ENCODE measurements around the gene ABHD16A. TPM values are rescaled to one million over a fixed set of nuclear protein-coding genes. Genes with fewer than 3 reads are reported as not detected.
A peak's percentile ranks its signal among the peaks of the same experiment; 100 is the strongest.

ABHD16A gene
- total and polyA plus RNA-seq, 10 donors: 30.2 to 80.7 (median 64.2) TPM

GRCh38 chr6:31707701-31708100, 4.6 kb upstream of the ABHD16A start:
- WGBS, 5 donors: 74 to 88% (median 88%) methylated on average over 5 to 10 of the region's 10 CpGs
- no peak overlapping the region for H3K4me3 ChIP-seq
- no peaks in the 10 kb centered on the region for H3K9me3 ChIP-seq
- H3K36me3 ChIP-seq: no peaks in the 10 kb centered on the region
- no peak overlapping the region for H3K27ac ChIP-seq
- TF ChIP-seq POLR2A (IDR thresholded peaks at IDR 0.05): no peak
- no peak for TF ChIP-seq POLR2AphosphoS5 (IDR thresholded peaks at IDR 0.05)
- TF ChIP-seq CTCF (IDR thresholded peaks at IDR 0.05 in 8 of 11, conservative IDR thresholded peaks at IDR 0.05 in 3 of 11): no peak
- H3K4me1 ChIP-seq: peaks cover 0 to 30% (median 17%) of the 10 kb centered on the region in 6 donors
- intact Hi-C loops (cut with DNase I; ENCODE audit: low total_unique reads): no loop called here
- no peaks in the 10 kb centered on the region for H3K27me3 ChIP-seq (replicated peaks in 1 of 7)
- no peak for DNase-seq

- WGBS, 5 donors: 44 to 74% (median 64%) methylated on average over 3 of the region's 3 CpGs
- peaks cover 7 to 36% (median 24%) of the 10 kb centered on the region in 6 donors for H3K4me1 ChIP-seq
- DNase-seq: no peak
- H3K9me3 ChIP-seq: no peaks in the 10 kb centered on the region
- intact Hi-C loops (cut with DNase I; ENCODE audit: low total_unique reads): no loop called here
- TF ChIP-seq POLR2A (IDR thresholded peaks at IDR 0.05): no peak
- TF ChIP-seq CTCF (IDR thresholded peaks at IDR 0.05 in 8 of 11, conservative IDR thresholded peaks at IDR 0.05 in 3 of 11): no peak
- no peak for TF ChIP-seq POLR2AphosphoS5 (IDR thresholded peaks at IDR 0.05)
- H3K36me3 ChIP-seq: peaks cover 0 to 2% (median 0%) of the 10 kb centered on the region in 6 donors
- no peaks in the 10 kb centered on the region for H3K27me3 ChIP-seq (replicated peaks in 1 of 7)
- no peak within 1 kb of the TSS for H3K27ac ChIP-seq
- H3K4me3 ChIP-seq: no peak within 1 kb of the TSS
These were observed 3.5 kb upstream of the ABHD16A start, which contains the start of gene LY6G6F for GRCh38 chr6:31706599-31706998. Gene LY6G6F, plus strand, starts transcription at chr6:31706866. Its CDS starts 41 bp downstream, at chr6:31706907.

DNA sequence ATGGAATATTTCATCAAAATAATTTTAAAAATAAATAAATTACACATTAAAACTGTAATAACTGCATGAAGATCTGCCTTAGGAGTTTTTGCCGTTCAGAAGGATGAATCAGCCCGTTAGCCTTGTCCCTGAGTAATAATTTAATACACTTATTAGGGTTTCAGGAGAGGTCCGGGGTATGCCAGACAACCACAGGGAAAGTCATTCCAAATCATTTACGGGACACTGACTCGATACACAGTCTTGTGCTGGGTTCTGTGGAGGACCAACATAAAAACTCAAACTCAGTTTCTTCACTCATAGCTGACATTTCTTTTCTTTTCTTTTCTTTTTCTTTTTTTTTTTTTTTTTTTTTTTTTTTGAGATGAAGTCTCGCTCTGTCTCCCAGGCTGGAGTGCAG, 2.8 kb upstream of the ABHD16A start:
- peaks cover 0 to 8% (median 0%) of the 10 kb centered on the region in 6 donors for H3K36me3 ChIP-seq
- intact Hi-C loops (cut with DNase I; ENCODE audit: low total_unique reads): no loop called here
- DNase-seq: no peak
- H3K4me1 ChIP-seq: peaks cover 13 to 36% (median 26%) of the 10 kb centered on the region in 6 donors
- WGBS, 5 donors: 86 to 94% (median 91%) methylated on average over 5 to 6 of the region's 6 CpGs
- no peaks in the 10 kb centered on the region for H3K27me3 ChIP-seq (replicated peaks in 1 of 7)
- no peak overlapping the region for H3K27ac ChIP-seq
- H3K4me3 ChIP-seq: no peak overlapping the region
- H3K9me3 ChIP-seq: no peaks in the 10 kb centered on the region
- TF ChIP-seq CTCF (IDR thresholded peaks at IDR 0.05 in 8 of 11, conservative IDR thresholded peaks at IDR 0.05 in 3 of 11) (no peak), POLR2A (IDR thresholded peaks at IDR 0.05) (no peak), POLR2AphosphoS5 (IDR thresholded peaks at IDR 0.05) (no peak)

DNA sequence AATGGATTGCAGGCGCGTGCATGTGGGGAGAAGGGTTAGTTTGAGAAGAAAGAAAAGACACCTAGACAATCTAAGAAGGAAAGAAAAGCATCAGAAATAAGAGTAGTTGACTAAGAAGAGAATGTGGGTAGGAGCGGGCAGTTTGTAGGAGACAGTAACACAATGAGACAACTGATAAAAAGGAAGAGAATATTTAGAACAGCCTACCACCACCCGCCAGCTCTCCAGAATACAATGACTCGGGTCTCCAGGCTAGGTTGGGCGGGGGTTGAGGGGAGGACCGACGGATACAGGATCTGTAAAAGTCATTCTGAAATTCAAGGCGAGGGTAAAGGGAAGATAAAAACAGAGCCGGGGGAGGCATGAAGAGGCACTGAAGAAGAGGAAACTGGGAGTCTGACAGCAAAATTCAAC, 712 bp downstream of the ABHD16A start:
- Histone ChIP-seq H3K27me3 (replicated peaks in 1 of 7) (no peaks in the 10 kb centered on the region), H3K4me1 (peaks cover 15 to 61% (median 38%) of the 10 kb centered on the region in 6 donors), H3K4me3 (peak overlapping the region; percentile 52 to 82 (median 61)), H3K36me3 (peaks cover 0 to 43% (median 23%) of the 10 kb centered on the region in 6 donors), H3K9me3 (no peaks in the 10 kb centered on the region), H3K27ac (peak overlapping the region; percentile 97 to 100 (median 99))
- WGBS, 5 donors: 1 to 2% (median 1%) methylated on average over 10 of the region's 10 CpGs
- no peak for TF ChIP-seq POLR2AphosphoS5 (IDR thresholded peaks at IDR 0.05)
- no peak for TF ChIP-seq POLR2A (IDR thresholded peaks at IDR 0.05)
- TF ChIP-seq CTCF (IDR thresholded peaks at IDR 0.05 in 8 of 11, conservative IDR thresholded peaks at IDR 0.05 in 3 of 11): no peak
- intact Hi-C loops (cut with DNase I; ENCODE audit: low total_unique reads): no loop called here
- no peak for DNase-seq
